GM21717 (cell line): ENCODE results near the gene RPUSD4.

Source experiments
- ATAC-seq: cut with Tn5 transposase; IDR thresholded peaks from one replicate; pipeline ENCODE4 v1.9.1; 2021; ENCODE audit warnings: mild to moderate bottlenecking, moderate library complexity; ENCODE audit not compliant: unreplicated experiment

Gene RPUSD4

GRCh38 chr11:126214441-126214840, 3.0 kb upstream of the RPUSD4 start:
- ATAC-seq: no peak

GRCh38 chr11:126212089-126212660, 725 bp upstream of the RPUSD4 start:
- ATAC-seq: no peak

- ATAC-seq: no peak
Observed at GRCh38 chr11:126210871-126211235, 597 bp downstream of the RPUSD4 start.

- no peak for ATAC-seq
Observed at GRCh38 chr11:126207896-126208295, 3.6 kb downstream of the RPUSD4 start.

- ATAC-seq: no peak
Observed at GRCh38 chr11:126205359-126205758, 6.1 kb downstream of the RPUSD4 start.

- ATAC-seq: no peak
Observed at GRCh38 chr11:126202646-126203359, 8.6 kb downstream of the RPUSD4 start.

GRCh38 chr11:126198648-126199047, 12.8 kb downstream of the RPUSD4 start:
- ATAC-seq: no peak

GRCh38 chr11:126197277-126197939, 14.0 kb downstream of the RPUSD4 start:
- ATAC-seq: no peak

- no peak for ATAC-seq
Observed at GRCh38 chr11:126195119-126195518, 16.3 kb downstream of the RPUSD4 start.

GRCh38 chr11:126194121-126194543, 17.3 kb downstream of the RPUSD4 start:
- no peak for ATAC-seq

GRCh38 chr11:126193038-126193478, 18.4 kb downstream of the RPUSD4 start:
- no peak for ATAC-seq

- no peak for ATAC-seq
Observed at GRCh38 chr11:126192361-126192760, 19.1 kb downstream of the RPUSD4 start.

GRCh38 chr11:126191379-126192073, 19.9 kb downstream of the RPUSD4 start:
- no peak for ATAC-seq

GRCh38 chr11:126190792-126191191, 20.7 kb downstream of the RPUSD4 start:
- ATAC-seq: no peak

GRCh38 chr11:126189109-126189929, 22.1 kb downstream of the RPUSD4 start:
- peak; percentile 85 for ATAC-seq

- peak; percentile 84 for ATAC-seq
Observed at GRCh38 chr11:126188332-126189108, 22.9 kb downstream of the RPUSD4 start.

GRCh38 chr11:126186708-126187529, 24.5 kb downstream of the RPUSD4 start:
- no peak for ATAC-seq

GRCh38 chr11:126186025-126186698, 25.3 kb downstream of the RPUSD4 start:
- ATAC-seq: no peak
